ENCODE measurements around the gene KANSL1. TPM values are rescaled to one million over a fixed set of nuclear protein-coding genes. Genes with fewer than 3 reads are reported as not detected.
"Not testable (repeated sequence)": the region's sequence is repeated elsewhere in the genome, so short reads cannot be mapped to it uniquely, and the experiment has no call there.

Gene KANSL1
- total RNA-seq, 1 experiment from 2014 or later: 67.1 TPM

DNA sequence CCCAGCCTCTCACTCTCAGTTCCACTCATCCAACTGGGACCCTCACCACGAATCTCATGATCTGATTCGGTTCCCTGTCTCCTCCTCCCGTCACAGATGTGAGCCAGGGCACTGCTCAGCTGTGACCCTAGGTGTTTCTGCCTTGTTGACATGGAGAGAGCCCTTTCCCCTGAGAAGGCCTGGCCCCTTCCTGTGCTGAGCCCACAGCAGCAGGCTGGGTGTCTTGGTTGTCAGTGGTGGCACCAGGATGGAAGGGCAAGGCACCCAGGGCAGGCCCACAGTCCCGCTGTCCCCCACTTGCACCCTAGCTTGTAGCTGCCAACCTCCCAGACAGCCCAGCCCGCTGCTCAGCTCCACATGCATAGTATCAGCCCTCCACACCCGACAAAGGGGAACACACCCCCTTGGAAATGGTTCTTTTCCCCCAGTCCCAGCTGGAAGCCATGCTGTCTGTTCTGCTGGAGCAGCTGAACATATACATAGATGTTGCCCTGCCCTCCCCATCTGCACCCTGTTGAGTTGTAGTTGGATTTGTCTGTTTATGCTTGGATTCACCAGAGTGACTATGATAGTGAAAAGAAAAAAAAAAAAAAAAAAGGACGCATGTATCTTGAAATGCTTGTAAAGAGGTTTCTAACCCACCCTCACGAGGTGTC, 167.6 kb downstream of the KANSL1 start:
- ChIA-PET POLR2A (interaction anchor here (0.7 kb wide), 1 partner anchor 8 kb away, joined by 3 read pairs; no protein-coding TSS in a partner anchor), CTCF (no interaction called here)
- Mint-ChIP-seq H3K27me3 (ENCODE audit: insufficient read depth, unreplicated experiment) (no peaks in the 10 kb centered on the region), H3K4me1 (ENCODE audit: insufficient read depth, unreplicated experiment) (no peaks in the 10 kb centered on the region), H3K36me3 (ENCODE audit: insufficient read depth, unreplicated experiment) (peaks cover 55% of the 10 kb centered on the region), H3K9me3 (ENCODE audit: unreplicated experiment) (no peaks in the 10 kb centered on the region), H3K4me3 (ENCODE audit: unreplicated experiment) (no peak overlapping the region), H3K27ac (ENCODE audit: low read depth, unreplicated experiment) (no peak overlapping the region)
- DNase-seq (ENCODE audit: unreplicated experiment): no peak
- intact Hi-C loops (cut with micrococcal nuclease): no loop called here
- no TSS peak for BruUV-seq (replicated peaks)
- TF ChIP-seq, protein P1, sequence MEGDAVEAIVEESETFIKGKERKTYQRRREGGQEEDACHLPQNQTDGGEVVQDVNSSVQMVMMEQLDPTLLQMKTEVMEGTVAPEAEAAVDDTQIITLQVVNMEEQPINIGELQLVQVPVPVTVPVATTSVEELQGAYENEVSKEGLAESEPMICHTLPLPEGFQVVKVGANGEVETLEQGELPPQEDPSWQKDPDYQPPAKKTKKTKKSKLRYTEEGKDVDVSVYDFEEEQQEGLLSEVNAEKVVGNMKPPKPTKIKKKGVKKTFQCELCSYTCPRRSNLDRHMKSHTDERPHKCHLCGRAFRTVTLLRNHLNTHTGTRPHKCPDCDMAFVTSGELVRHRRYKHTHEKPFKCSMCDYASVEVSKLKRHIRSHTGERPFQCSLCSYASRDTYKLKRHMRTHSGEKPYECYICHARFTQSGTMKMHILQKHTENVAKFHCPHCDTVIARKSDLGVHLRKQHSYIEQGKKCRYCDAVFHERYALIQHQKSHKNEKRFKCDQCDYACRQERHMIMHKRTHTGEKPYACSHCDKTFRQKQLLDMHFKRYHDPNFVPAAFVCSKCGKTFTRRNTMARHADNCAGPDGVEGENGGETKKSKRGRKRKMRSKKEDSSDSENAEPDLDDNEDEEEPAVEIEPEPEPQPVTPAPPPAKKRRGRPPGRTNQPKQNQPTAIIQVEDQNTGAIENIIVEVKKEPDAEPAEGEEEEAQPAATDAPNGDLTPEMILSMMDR (IDR thresholded peaks at IDR 0.05; ENCODE audit: unreplicated experiment): no peak

DNA sequence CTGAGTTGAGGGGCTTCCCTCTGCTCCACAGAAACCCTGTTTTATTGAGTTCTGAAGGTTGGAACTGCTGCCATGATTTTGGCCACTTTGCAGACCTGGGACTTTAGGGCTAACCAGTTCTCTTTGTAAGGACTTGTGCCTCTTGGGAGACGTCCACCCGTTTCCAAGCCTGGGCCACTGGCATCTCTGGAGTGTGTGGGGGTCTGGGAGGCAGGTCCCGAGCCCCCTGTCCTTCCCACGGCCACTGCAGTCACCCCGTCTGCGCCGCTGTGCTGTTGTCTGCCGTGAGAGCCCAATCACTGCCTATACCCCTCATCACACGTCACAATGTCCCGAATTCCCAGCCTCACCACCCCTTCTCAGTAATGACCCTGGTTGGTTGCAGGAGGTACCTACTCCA, 168.2 kb downstream of the KANSL1 start:
- intact Hi-C loops (cut with micrococcal nuclease): no loop called here
- H3K36me3 Mint-ChIP-seq (ENCODE audit: insufficient read depth, unreplicated experiment): peaks cover 54% of the 10 kb centered on the region
- no peaks in the 10 kb centered on the region for H3K27me3 Mint-ChIP-seq (ENCODE audit: insufficient read depth, unreplicated experiment)
- H3K9me3 Mint-ChIP-seq (ENCODE audit: unreplicated experiment): no peaks in the 10 kb centered on the region
- no peak for DNase-seq (ENCODE audit: unreplicated experiment)
- no peak overlapping the region for H3K27ac Mint-ChIP-seq (ENCODE audit: low read depth, unreplicated experiment)
- H3K4me3 Mint-ChIP-seq (ENCODE audit: unreplicated experiment): no peak overlapping the region
- TF ChIP-seq, protein P1 (IDR thresholded peaks at IDR 0.05; ENCODE audit: unreplicated experiment): no peak
- no TSS peak for BruUV-seq (replicated peaks)
- POLR2A ChIA-PET: no interaction called here
- CTCF ChIA-PET: no interaction called here
- no peaks in the 10 kb centered on the region for H3K4me1 Mint-ChIP-seq (ENCODE audit: insufficient read depth, unreplicated experiment)

DNA sequence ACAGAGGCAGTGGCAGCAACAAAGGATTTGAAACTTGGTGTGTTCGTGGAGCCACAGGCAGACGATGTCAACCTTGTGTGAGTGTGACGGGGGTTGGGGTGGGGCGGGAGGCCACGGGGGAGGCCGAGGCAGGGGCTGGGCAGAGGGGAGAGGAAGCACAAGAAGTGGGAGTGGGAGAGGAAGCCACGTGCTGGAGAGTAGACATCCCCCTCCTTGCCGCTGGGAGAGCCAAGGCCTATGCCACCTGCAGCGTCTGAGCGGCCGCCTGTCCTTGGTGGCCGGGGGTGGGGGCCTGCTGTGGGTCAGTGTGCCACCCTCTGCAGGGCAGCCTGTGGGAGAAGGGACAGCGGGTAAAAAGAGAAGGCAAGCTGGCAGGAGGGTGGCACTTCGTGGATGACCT, 168.6 kb downstream of the KANSL1 start:
- ChIA-PET POLR2A (no interaction called here), CTCF (interaction anchor here (0.6 kb wide), 1 partner anchor 15 kb away, joined by 3 read pairs; no protein-coding TSS in a partner anchor)
- intact Hi-C loops (cut with micrococcal nuclease): no loop called here
- no peaks in the 10 kb centered on the region for H3K4me1 Mint-ChIP-seq (ENCODE audit: insufficient read depth, unreplicated experiment)
- no peak overlapping the region for H3K27ac Mint-ChIP-seq (ENCODE audit: low read depth, unreplicated experiment)
- H3K4me3 Mint-ChIP-seq (ENCODE audit: unreplicated experiment): no peak overlapping the region
- H3K27me3 Mint-ChIP-seq (ENCODE audit: insufficient read depth, unreplicated experiment): no peaks in the 10 kb centered on the region
- TF ChIP-seq, protein P1 (IDR thresholded peaks at IDR 0.05; ENCODE audit: unreplicated experiment): no peak
- BruUV-seq (replicated peaks): no TSS peak
- H3K36me3 Mint-ChIP-seq (ENCODE audit: insufficient read depth, unreplicated experiment): peaks cover 49% of the 10 kb centered on the region
- no peaks in the 10 kb centered on the region for H3K9me3 Mint-ChIP-seq (ENCODE audit: unreplicated experiment)
- no peak for DNase-seq (ENCODE audit: unreplicated experiment)

DNA sequence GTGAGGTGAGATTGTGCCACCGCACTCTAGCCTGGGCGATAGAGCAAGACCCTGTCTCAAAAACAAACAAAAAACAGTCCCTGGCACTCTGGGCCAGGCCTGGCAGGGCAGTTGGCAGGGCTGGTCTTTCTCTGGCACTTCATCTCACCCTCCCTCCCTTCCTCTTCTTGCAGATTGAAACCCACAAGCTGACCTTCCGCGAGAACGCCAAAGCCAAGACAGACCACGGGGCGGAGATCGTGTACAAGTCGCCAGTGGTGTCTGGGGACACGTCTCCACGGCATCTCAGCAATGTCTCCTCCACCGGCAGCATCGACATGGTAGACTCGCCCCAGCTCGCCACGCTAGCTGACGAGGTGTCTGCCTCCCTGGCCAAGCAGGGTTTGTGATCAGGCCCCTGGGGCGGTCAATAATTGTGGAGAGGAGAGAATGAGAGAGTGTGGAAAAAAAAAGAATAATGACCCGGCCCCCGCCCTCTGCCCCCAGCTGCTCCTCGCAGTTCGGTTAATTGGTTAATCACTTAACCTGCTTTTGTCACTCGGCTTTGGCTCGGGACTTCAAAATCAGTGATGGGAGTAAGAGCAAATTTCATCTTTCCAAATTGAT, 169.3 kb downstream of the KANSL1 start:
- CTCF ChIA-PET: interaction anchor here (0.6 kb wide), 1 partner anchor 15 kb away, joined by 3 read pairs; no protein-coding TSS in a partner anchor
- TF ChIP-seq, protein P1 (IDR thresholded peaks at IDR 0.05; ENCODE audit: unreplicated experiment): no peak
- H3K27me3 Mint-ChIP-seq (ENCODE audit: insufficient read depth, unreplicated experiment): no peaks in the 10 kb centered on the region
- DNase-seq (ENCODE audit: unreplicated experiment): no peak
- POLR2A ChIA-PET: no interaction called here
- no peaks in the 10 kb centered on the region for H3K9me3 Mint-ChIP-seq (ENCODE audit: unreplicated experiment)
- H3K36me3 Mint-ChIP-seq (ENCODE audit: insufficient read depth, unreplicated experiment): peaks cover 42% of the 10 kb centered on the region
- intact Hi-C loops (cut with micrococcal nuclease): no loop called here
- no TSS peak for BruUV-seq (replicated peaks)
- H3K4me1 Mint-ChIP-seq (ENCODE audit: insufficient read depth, unreplicated experiment): no peaks in the 10 kb centered on the region
- no peak overlapping the region for H3K27ac Mint-ChIP-seq (ENCODE audit: low read depth, unreplicated experiment)
- no peak overlapping the region for H3K4me3 Mint-ChIP-seq (ENCODE audit: unreplicated experiment)

DNA sequence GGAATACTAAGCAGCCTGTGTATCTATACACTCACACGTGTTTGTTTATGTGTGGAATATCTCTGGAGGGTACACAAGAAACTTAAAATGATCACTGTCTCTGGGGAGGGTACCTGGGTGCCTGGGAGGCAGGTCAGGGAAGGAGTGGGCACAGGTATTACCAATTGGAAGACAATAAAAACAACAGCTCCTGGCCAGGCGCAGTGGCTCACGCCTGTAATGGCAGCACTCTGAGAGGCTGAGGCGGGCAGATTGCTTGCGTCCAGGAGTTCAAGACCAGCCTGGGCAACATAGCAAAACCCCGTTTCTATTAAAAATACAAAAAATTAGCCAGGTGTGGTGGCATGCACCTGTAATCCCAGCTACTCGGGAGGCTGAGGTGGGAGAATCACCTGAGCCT, 169.9 kb downstream of the KANSL1 start:
- DNase-seq (ENCODE audit: unreplicated experiment); CTCF ChIA-PET; H3K9me3 Mint-ChIP-seq (ENCODE audit: unreplicated experiment); H3K4me1 Mint-ChIP-seq (ENCODE audit: insufficient read depth, unreplicated experiment); intact Hi-C loops (cut with micrococcal nuclease); H3K27me3 Mint-ChIP-seq (ENCODE audit: insufficient read depth, unreplicated experiment); H3K27ac Mint-ChIP-seq (ENCODE audit: low read depth, unreplicated experiment); H3K4me3 Mint-ChIP-seq (ENCODE audit: unreplicated experiment); POLR2A ChIA-PET; BruUV-seq (replicated peaks): not testable (repeated sequence)
- peaks cover 37% of the 10 kb centered on the region for H3K36me3 Mint-ChIP-seq (ENCODE audit: insufficient read depth, unreplicated experiment)
